WI38 (cell line): ENCODE data around the gene NHERF2.

Experiments used
- H3K4me3 ChIP-seq: 2 replicates; pipeline ENCODE4 v1.5.1; 2011; ENCODE audit warnings: low read depth, mild to moderate bottlenecking, control low read depth, low read length
- CTCF ChIP-seq: IDR thresholded peaks from 2 replicates; pipeline ENCODE4 v1.5.1; 2012; ENCODE audit warnings: low read depth, mild to moderate bottlenecking, control low read depth, low read length

Gene NHERF2

GRCh38 chr16:2003827-2004641 is 22.7 kb upstream of the NHERF2 start:
- H3K4me3 ChIP-seq = 0 out of 2 replicates have a peak overlapping the region, but pooled peaks have one; percentile 8
- TF ChIP-seq CTCF = peak; percentile 97

GRCh38 chr16:2004795-2005517 is 21.7 kb upstream of the NHERF2 start:
- no peak for TF ChIP-seq CTCF
- no peak overlapping the region for H3K4me3 ChIP-seq

GRCh38 chr16:2005646-2006045 is 21.1 kb upstream of the NHERF2 start:
- no peak for TF ChIP-seq CTCF
- no peak overlapping the region for H3K4me3 ChIP-seq

- no peak overlapping the region for H3K4me3 ChIP-seq
- no peak for TF ChIP-seq CTCF
Observed at GRCh38 chr16:2006317-2006716, 20.4 kb upstream of the NHERF2 start.

GRCh38 chr16:2007081-2007836 is 19.4 kb upstream of the NHERF2 start:
- peak overlapping the region; percentile 84 for H3K4me3 ChIP-seq
- TF ChIP-seq CTCF = no peak

- H3K4me3 ChIP-seq = peak overlapping the region; percentile 84
- TF ChIP-seq CTCF = no peak
Observed at GRCh38 chr16:2008009-2008526, 18.6 kb upstream of the NHERF2 start.
